AG04449 (cell line): ENCODE measurements around the gene SHB.

Source experiments
- CTCF ChIA-PET: fragments of 350-600 bp; formaldehyde crosslinking; extraction: SDS; loops from one replicate; lab custom pipeline; 2021; ENCODE audit warnings: antibody characterized with exemption; lab: Yijun Ruan, JAX
- POLR2A ChIA-PET: fragments of 400-600, 350-600 bp; formaldehyde crosslinking; extraction: SDS; loops from one replicate; lab custom pipeline; 2020; ENCODE audit warnings: antibody characterized with exemption, inconsistent platforms; lab: Yijun Ruan, JAX
- DNase-seq: peaks from one replicate; pipeline ENCODE4 v3.0.0-alpha.2; 2010; ENCODE audit warnings: low read depth, low spot score
- H3K4me3 ChIP-seq: 2 replicates; pipeline ENCODE4 v1.5.1; 2011; ENCODE audit warnings: low read depth, mild to moderate bottlenecking, control low read depth, low read length
- TF ChIP-seq, protein P1 (sequence below): IDR thresholded peaks from one replicate; pipeline ENCODE4 v1.5.1; 2011; ENCODE audit warnings: mild to moderate bottlenecking, moderate library complexity, low read length, control low read depth, inconsistent platforms; ENCODE audit not compliant: insufficient read depth; ENCODE audit errors: missing control alignments

Gene SHB

DNA sequence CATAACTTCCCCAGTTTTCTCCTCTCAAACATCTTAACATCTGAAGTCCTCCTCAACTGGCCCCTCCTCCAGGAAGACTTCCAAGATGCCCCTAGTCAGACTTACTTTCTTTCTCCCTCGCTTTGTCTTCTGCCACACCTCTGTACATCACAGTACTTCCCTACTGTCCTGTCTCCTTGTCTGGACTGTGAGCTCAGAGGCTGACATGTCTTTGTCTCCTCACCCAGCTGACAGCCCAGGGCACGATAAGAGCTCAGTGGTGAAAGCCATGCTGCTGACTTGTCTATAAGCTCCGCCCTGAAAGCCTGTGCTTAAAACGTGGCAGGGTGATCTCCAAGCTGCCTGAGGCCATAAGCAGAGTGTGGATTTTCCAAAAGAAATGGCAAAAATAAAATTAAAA, 132.1 kb downstream of the SHB start:
- TF ChIP-seq, protein P1, sequence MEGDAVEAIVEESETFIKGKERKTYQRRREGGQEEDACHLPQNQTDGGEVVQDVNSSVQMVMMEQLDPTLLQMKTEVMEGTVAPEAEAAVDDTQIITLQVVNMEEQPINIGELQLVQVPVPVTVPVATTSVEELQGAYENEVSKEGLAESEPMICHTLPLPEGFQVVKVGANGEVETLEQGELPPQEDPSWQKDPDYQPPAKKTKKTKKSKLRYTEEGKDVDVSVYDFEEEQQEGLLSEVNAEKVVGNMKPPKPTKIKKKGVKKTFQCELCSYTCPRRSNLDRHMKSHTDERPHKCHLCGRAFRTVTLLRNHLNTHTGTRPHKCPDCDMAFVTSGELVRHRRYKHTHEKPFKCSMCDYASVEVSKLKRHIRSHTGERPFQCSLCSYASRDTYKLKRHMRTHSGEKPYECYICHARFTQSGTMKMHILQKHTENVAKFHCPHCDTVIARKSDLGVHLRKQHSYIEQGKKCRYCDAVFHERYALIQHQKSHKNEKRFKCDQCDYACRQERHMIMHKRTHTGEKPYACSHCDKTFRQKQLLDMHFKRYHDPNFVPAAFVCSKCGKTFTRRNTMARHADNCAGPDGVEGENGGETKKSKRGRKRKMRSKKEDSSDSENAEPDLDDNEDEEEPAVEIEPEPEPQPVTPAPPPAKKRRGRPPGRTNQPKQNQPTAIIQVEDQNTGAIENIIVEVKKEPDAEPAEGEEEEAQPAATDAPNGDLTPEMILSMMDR, result no peak
- CTCF ChIA-PET, result interaction anchor here (0.8 to 7.2 kb wide), 10 partner anchors 14 to 224 kb away, joined by 3 to 37 read pairs (median 4); no protein-coding TSS in a partner anchor
- no peak for DNase-seq
- no peak overlapping the region for H3K4me3 ChIP-seq
- POLR2A ChIA-PET, result no interaction called here

DNA sequence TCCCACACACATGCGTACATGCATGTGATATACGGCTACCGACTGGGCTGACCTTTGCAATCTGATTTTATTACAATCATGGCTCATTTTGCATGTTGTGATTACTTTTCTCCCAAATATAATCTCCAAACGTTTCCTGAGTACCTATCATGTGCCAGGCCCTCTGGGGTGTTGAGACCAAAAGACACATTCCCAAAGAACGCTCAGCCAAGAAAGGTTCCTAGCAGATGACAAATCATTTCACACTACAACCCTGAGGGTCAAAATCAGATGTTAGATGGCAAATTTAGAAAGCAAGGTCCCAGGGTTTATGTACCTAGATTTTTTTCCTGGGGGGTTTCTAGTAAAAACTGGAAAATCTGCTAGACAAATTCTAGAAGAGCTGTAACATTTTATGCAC, 132.7 kb downstream of the SHB start:
- no peak for DNase-seq
- no peak overlapping the region for H3K4me3 ChIP-seq
- TF ChIP-seq, protein P1, result no peak
- ChIA-PET POLR2A (no interaction called here), CTCF (interaction anchor here (1.2 to 7.2 kb wide), 4 partner anchors 22 to 224 kb away, joined by 3 to 37 read pairs (median 4); no protein-coding TSS in a partner anchor)

DNA sequence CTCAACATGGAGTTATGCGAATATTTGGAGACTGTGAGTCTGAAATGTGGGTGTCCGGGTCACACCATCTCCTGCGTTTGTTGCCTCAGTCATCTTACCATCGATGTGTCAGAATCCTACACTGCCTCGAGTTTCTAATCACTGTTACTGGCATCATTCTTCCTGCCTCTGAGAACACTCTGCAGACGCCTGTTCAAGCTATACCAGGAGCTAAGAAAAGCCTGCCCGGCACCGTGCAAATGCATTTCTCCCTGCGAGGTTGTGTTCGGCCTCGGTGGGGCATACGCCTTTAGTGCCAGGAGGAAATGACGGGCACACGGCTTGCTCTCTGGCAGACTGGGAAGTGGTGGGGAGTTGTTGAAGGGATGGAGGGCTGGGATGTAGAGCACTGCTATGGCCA, 133.9 kb downstream of the SHB start:
- TF ChIP-seq, protein P1, result no peak
- POLR2A ChIA-PET, result no interaction called here

DNA sequence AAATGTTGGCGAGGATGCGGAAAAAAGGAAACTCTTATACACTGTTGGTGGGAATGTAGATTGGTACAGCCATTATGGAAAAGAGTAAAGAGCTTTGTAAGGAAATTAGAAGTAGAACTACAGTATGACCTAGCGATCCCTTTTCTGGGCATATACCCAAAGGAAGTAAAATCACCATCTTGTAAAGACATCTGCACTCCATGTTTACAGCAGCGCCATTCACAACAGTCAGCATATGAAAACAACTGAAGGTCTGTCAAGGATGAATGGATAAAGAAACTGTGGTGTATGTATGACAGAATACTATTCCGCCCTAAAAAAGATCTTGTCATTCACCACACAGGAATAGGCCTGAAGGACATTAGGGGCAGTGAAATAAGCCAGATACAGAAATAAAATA, 137.4 kb downstream of the SHB start:
- ChIA-PET POLR2A (interaction anchor here (0.6 kb wide), 1 partner anchor 11 kb away, joined by 3 read pairs; no protein-coding TSS in a partner anchor), CTCF (interaction anchor here (1.1 to 1.4 kb wide), 2 partner anchors 156 to 332 kb away, joined by 3 to 5 read pairs; no protein-coding TSS in a partner anchor)
- TF ChIP-seq, protein P1, result no peak
- no peak overlapping the region for H3K4me3 ChIP-seq
- no peak for DNase-seq

More for the DNA sequence above, 133.9 kb downstream of the SHB start:
- no peak for DNase-seq
- H3K4me3 ChIP-seq, result no peak overlapping the region
- CTCF ChIA-PET, result interaction anchor here (1.8 to 7.2 kb wide), 2 partner anchors 10 to 21 kb away, joined by 7 to 37 read pairs; no protein-coding TSS in a partner anchor

DNA sequence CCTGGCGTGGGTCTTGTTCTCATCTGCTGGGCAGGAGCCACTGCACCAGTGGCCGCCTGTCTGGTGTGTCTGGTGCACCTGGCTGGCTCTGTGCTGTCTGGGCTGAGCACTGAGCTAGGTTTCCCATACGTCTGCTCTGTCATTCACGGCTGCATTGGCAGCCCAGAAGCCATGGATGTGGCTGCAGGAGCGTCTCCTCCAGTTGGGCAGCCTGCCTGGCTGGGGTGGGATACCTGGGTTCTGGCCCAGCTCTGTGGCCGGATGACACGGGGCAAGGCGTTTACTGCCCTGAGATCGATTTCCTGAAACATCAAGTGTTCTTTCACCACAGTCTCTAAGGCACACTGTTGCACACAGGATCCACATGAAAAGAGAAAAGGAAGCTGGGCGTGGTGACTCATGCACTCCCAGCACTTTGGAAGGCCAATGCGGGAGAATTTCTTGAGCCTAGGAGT, 139.6 kb downstream of the SHB start:
- DNase-seq, result no peak
- TF ChIP-seq, protein P1, result no peak
- CTCF ChIA-PET, result interaction anchor here (1.4 to 1.9 kb wide), 3 partner anchors 9 to 15 kb away, joined by 5 to 6 read pairs (median 6); no protein-coding TSS in a partner anchor
- no peak overlapping the region for H3K4me3 ChIP-seq
- POLR2A ChIA-PET, result no interaction called here

DNA sequence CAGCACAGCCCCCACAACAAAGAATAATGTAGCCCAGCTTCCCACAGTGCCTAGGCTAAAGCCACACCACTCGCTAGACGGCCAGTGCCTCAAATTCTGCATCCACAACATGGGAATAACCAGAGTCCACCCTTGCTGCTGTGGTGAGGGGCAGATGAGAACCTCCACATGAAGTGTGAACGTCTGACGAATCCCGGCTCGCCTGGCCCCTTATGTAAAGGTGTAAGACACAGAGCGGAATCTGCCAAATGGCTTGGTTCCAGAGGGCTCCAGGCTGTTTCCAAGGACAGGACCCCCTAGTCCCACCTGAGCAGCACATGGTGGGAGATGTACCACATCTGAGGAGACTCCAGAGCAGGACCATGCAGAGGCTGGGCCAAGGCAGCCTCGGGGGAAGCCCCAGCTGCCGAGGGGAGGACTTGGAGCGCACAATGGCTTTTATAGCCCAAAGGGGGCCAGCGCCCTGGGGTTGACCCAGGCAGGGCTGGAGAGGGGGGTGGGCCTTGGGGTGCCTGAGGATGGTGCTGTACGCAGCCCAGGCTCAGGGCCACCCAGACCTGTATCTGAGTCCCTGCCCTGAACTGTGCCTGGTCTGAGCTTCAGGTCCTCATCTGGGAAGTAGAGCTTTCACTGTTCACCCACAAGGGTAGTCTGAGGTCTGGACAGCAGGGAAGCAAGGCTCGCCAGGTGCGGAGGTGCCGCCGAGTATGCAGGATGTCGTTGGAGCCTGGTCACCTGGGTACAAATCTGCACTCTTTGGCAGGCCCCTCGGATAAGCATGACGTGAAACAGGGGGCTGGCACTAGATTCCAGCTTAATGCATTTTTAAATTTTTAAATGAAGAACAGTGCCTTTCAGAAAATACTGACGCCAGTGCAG, 140.2 kb downstream of the SHB start:
- ChIA-PET POLR2A (no interaction called here), CTCF (interaction anchor here (1.4 to 1.9 kb wide), 3 partner anchors 9 to 15 kb away, joined by 5 to 6 read pairs (median 6); no protein-coding TSS in a partner anchor)
- TF ChIP-seq, protein P1, result no peak
- no peak for DNase-seq
- H3K4me3 ChIP-seq, result no peak overlapping the region
